Measurements from ENCODE around the gene TGFBR2.

Gene TGFBR2

DNA sequence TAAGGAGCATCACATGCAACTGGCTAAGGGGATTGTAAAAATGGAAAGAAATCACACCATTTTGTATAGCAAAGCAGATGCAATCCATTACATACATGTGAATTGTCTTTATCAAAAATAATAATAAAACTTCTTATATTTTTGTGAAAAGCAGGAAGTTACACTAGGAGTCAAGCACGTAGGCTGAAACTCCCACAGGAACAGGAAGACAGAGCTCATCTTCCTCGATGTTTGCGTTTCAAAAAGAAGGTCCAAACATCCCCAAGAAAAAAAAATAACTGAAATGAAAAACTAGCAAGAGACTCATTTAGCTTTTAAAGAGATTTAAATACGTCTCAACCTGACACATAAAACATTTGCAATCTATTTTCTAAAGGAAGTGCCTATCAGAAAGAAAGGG, 106.6 kb downstream of the TGFBR2 start:
- TF ChIP-seq CEBPB (IDR thresholded peaks at IDR 0.05): no peak
- no peak for TF ChIP-seq CREB1 (IDR thresholded peaks at IDR 0.05; ENCODE audit: low read depth)
- no peak for TF ChIP-seq RAD21 (IDR thresholded peaks at IDR 0.05; ENCODE audit: low read depth)

DNA sequence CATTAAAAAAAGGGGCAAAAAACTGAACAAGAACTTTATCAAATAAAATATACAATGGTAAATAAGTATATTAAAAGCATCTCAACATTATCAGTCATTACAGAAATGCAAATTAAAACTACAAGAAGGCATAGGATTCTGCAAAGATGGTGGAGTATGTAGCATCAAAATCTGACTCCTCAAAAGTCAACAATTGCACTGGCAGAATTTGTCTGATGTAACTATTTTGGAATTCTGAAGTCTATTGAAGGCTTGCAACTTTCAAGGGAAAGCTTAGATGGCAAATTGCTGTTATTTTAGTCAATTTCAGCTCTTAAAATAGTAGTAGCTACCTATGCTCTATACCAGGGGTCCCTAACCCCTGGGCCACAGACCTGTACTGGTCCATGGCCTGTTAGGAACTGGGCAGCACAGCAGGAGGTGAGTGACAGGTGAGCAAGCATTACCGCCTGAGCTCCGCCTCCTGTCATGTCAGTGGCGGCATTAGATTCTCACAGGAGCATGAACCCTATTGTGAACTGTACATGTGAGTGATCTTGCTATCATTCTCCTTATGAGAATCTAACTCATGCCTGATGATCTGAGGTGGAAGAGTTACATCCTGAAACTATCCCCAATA, 107.6 kb downstream of the TGFBR2 start:
- TF ChIP-seq CEBPB (IDR thresholded peaks at IDR 0.05) (no peak), CREB1 (IDR thresholded peaks at IDR 0.05; ENCODE audit: low read depth) (no peak), FOXM1 (IDR thresholded peaks at IDR 0.05; ENCODE audit: borderline replicate concordance, low read depth) (no peak), TAF1 (IDR thresholded peaks at IDR 0.05; ENCODE audit: low read depth) (no peak), EP300 (IDR thresholded peaks at IDR 0.05; ENCODE audit: borderline replicate concordance) (no peak), TCF12 (IDR thresholded peaks at IDR 0.05; ENCODE audit: low read depth) (no peak), EGR1 (IDR thresholded peaks at IDR 0.05) (no peak), ZBTB7A (IDR thresholded peaks at IDR 0.05; ENCODE audit: low read depth) (no peak), NFIC (IDR thresholded peaks at IDR 0.05) (no peak), TEAD4 (IDR thresholded peaks at IDR 0.05) (no peak), RAD21 (IDR thresholded peaks at IDR 0.05; ENCODE audit: low read depth) (no peak), YY1 (IDR thresholded peaks at IDR 0.05; ENCODE audit: low read depth) (no peak)
- TF ChIP-seq, protein P1, sequence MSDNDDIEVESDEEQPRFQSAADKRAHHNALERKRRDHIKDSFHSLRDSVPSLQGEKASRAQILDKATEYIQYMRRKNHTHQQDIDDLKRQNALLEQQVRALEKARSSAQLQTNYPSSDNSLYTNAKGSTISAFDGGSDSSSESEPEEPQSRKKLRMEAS (IDR thresholded peaks at IDR 0.05): no peak
- TF ChIP-seq, protein P2, sequence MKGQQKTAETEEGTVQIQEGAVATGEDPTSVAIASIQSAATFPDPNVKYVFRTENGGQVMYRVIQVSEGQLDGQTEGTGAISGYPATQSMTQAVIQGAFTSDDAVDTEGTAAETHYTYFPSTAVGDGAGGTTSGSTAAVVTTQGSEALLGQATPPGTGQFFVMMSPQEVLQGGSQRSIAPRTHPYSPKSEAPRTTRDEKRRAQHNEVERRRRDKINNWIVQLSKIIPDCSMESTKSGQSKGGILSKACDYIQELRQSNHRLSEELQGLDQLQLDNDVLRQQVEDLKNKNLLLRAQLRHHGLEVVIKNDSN (IDR thresholded peaks at IDR 0.05): no peak
- TF ChIP-seq, protein P3, sequence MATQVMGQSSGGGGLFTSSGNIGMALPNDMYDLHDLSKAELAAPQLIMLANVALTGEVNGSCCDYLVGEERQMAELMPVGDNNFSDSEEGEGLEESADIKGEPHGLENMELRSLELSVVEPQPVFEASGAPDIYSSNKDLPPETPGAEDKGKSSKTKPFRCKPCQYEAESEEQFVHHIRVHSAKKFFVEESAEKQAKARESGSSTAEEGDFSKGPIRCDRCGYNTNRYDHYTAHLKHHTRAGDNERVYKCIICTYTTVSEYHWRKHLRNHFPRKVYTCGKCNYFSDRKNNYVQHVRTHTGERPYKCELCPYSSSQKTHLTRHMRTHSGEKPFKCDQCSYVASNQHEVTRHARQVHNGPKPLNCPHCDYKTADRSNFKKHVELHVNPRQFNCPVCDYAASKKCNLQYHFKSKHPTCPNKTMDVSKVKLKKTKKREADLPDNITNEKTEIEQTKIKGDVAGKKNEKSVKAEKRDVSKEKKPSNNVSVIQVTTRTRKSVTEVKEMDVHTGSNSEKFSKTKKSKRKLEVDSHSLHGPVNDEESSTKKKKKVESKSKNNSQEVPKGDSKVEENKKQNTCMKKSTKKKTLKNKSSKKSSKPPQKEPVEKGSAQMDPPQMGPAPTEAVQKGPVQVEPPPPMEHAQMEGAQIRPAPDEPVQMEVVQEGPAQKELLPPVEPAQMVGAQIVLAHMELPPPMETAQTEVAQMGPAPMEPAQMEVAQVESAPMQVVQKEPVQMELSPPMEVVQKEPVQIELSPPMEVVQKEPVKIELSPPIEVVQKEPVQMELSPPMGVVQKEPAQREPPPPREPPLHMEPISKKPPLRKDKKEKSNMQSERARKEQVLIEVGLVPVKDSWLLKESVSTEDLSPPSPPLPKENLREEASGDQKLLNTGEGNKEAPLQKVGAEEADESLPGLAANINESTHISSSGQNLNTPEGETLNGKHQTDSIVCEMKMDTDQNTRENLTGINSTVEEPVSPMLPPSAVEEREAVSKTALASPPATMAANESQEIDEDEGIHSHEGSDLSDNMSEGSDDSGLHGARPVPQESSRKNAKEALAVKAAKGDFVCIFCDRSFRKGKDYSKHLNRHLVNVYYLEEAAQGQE (IDR thresholded peaks at IDR 0.05; ENCODE audit: low read depth): no peak

DNA sequence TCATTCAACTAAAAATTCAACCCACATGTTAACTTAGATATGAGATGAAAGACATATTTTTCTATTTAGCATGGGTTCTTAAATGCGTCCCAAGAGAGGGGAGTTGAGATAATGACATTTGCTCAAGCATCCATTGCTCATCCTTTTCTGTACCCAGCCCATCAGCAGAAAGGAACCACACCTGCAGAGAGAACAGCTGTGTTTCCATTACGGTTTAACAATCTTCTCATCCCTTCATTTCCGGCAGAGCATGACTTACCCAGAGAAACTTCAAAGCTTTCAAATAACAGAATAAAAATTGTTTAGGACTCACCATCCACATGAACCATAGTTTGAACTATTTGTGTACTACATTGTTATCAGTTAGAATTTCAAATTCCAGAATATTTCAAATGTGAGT, 113.1 kb downstream of the TGFBR2 start:
- TF ChIP-seq FOXM1 (IDR thresholded peaks at IDR 0.05; ENCODE audit: borderline replicate concordance, low read depth) (no peak), NFIC (IDR thresholded peaks at IDR 0.05) (no peak), CREB1 (IDR thresholded peaks at IDR 0.05; ENCODE audit: low read depth) (no peak), RAD21 (IDR thresholded peaks at IDR 0.05; ENCODE audit: low read depth) (no peak), CEBPB (IDR thresholded peaks at IDR 0.05) (no peak), TCF12 (IDR thresholded peaks at IDR 0.05; ENCODE audit: low read depth) (no peak)
- TF ChIP-seq, protein P2 (IDR thresholded peaks at IDR 0.05): no peak
- TF ChIP-seq, protein P1 (IDR thresholded peaks at IDR 0.05): no peak

DNA sequence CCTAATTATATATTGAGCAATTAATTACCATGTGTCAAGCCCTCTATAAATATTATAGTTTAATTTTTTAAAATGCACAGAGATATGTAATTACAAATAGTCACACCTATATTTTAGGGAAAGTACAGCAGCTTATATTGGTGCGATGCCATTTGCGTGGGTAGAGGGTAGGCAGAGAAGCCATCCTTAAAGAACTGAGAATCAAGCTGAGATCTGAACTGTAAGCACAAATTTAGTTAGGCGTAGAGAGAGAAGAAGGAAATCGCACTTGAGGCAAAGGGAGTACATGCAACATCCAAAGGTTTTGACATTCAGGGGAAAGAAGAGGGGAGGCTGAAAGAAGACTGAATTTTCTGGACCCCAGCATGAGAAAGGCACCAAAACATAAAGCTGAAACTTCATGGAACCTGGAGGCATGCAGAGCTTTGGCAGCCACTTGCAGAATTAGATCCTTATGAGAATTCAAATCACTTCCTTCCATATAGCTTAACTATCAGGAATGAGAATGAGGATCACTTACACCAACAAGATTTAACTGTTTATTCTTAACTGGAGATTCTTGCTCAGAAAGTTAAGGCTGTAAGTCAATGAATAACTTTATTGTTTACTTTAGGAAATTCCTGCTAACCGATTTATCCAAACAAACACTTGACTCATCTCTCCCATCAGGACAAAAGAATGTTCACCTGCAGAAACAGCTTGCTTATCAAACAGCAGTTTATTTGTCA, 114.3 kb downstream of the TGFBR2 start:
- no peak for TF ChIP-seq TEAD4 (IDR thresholded peaks at IDR 0.05)
- TF ChIP-seq TCF12 (IDR thresholded peaks at IDR 0.05; ENCODE audit: low read depth): no peak
- TF ChIP-seq NFIC (IDR thresholded peaks at IDR 0.05): no peak
- no peak for TF ChIP-seq CEBPB (IDR thresholded peaks at IDR 0.05)
- no peak for TF ChIP-seq EGR1 (IDR thresholded peaks at IDR 0.05)
- no peak for TF ChIP-seq YY1 (IDR thresholded peaks at IDR 0.05; ENCODE audit: low read depth)
- no peak for TF ChIP-seq TAF1 (IDR thresholded peaks at IDR 0.05; ENCODE audit: low read depth)
- TF ChIP-seq RAD21 (IDR thresholded peaks at IDR 0.05; ENCODE audit: low read depth): no peak
- TF ChIP-seq ZBTB7A (IDR thresholded peaks at IDR 0.05; ENCODE audit: low read depth): no peak
- TF ChIP-seq EP300 (IDR thresholded peaks at IDR 0.05; ENCODE audit: borderline replicate concordance): no peak
- TF ChIP-seq, protein P3 (IDR thresholded peaks at IDR 0.05; ENCODE audit: low read depth): no peak
- TF ChIP-seq, protein P1 (IDR thresholded peaks at IDR 0.05): no peak
- TF ChIP-seq FOXM1 (IDR thresholded peaks at IDR 0.05; ENCODE audit: borderline replicate concordance, low read depth): no peak
- TF ChIP-seq, protein P2 (IDR thresholded peaks at IDR 0.05): no peak

DNA sequence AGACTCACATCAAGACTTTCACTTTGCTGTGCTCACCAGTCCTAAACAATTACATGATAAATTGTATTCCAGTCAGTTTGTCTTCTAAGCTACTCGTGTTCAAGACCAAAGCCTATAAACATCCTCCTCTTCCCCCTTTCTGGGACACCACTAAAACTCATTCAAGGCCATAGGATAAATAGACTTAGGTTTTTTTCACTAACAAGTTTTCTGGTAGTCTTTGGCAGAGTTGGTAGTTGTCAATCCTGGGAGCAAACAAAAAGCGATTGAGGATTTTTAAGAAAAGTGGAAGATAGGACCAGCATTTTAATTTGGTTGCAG, 114.9 kb downstream of the TGFBR2 start:
- TF ChIP-seq RAD21 (IDR thresholded peaks at IDR 0.05; ENCODE audit: low read depth) (no peak), CEBPB (IDR thresholded peaks at IDR 0.05) (no peak), TEAD4 (IDR thresholded peaks at IDR 0.05) (no peak), NFIC (IDR thresholded peaks at IDR 0.05) (no peak), CREB1 (IDR thresholded peaks at IDR 0.05; ENCODE audit: low read depth) (no peak)
- TF ChIP-seq, protein P2 (IDR thresholded peaks at IDR 0.05): no peak
